WERI-Rb-1 (cell line): ENCODE data around the gene PSMD7.

ENCODE experiments used
- DNase-seq: peaks from one replicate; pipeline ENCODE4 v3.0.0-alpha.2; 2020
- H3K27ac ChIP-seq: fragments of 250-450 bp; sonication (Bioruptor Pico); 2 replicates; pipeline ENCODE4 v1.5.1; 2020; ENCODE audit warnings: mild to moderate bottlenecking, moderate library complexity
- H3K27me3 ChIP-seq: fragments of 250-450 bp; sonication (Bioruptor Pico); 2 replicates; pipeline ENCODE4 v1.5.1; 2021; ENCODE audit warnings: mild to moderate bottlenecking, low read depth, moderate library complexity; ENCODE audit not compliant: insufficient read depth, severe bottlenecking
- H3K36me3 ChIP-seq: fragments of 250-450 bp; sonication (Bioruptor Pico); 2 replicates; pipeline ENCODE4 v1.5.1; 2020; ENCODE audit warnings: mild to moderate bottlenecking, moderate library complexity
- H3K4me3 ChIP-seq: 2 replicates; pipeline ENCODE4 v1.5.1; 2011; ENCODE audit warnings: low read depth, mild to moderate bottlenecking, control low read depth, low read length
- H3K9me3 ChIP-seq: fragments of 250-450 bp; sonication (Bioruptor Pico); 2 replicates; pipeline ENCODE4 v1.5.1; 2021; ENCODE audit warnings: mild to moderate bottlenecking, moderate library complexity; ENCODE audit not compliant: severe bottlenecking
- CTCF ChIP-seq: IDR thresholded peaks from 2 replicates; pipeline ENCODE4 v1.5.1; 2011; ENCODE audit warnings: low read depth, mild to moderate bottlenecking, control low read depth, inconsistent platforms, low read length

PSMD7 gene

GRCh38 chr16:74275711-74276110, 20.9 kb upstream of the PSMD7 start:
- Histone ChIP-seq H3K27ac (no peak overlapping the region), H3K36me3 (no peaks in the 10 kb centered on the region), H3K4me3 (no peak overlapping the region), H3K27me3 (peaks cover 9% of the 10 kb centered on the region), H3K9me3 (no peaks in the 10 kb centered on the region)
- DNase-seq = no peak
- TF ChIP-seq CTCF = no peak

- TF ChIP-seq CTCF = no peak
- no peaks in the 10 kb centered on the region for H3K36me3 ChIP-seq
- no peaks in the 10 kb centered on the region for H3K9me3 ChIP-seq
- no peak overlapping the region for H3K27ac ChIP-seq
- peaks cover 6% of the 10 kb centered on the region for H3K27me3 ChIP-seq
- no peak for DNase-seq
- no peak overlapping the region for H3K4me3 ChIP-seq
Observed at GRCh38 chr16:74277974-74278373, 18.6 kb upstream of the PSMD7 start.

DNA sequence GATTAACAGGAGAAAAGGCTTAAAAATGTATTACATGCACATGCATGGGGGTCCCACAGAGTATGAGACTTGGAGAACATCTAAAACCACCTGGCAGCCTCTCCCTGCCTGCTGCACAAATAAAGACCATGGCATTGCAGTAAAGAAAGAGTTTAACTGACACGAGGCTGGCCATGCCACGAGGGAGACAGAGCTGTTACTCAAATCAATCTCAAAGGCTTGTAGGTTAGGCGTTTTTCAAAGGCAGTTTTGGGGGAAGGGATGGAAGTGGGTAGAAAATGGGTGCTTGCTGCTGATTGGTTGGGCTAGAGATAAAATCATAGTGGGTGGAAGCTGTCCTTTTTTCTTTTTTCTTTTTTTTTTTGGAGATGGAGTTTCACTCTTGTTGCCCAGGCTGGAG, 17.3 kb upstream of the PSMD7 start:
- no peak for DNase-seq
- Histone ChIP-seq H3K27me3 (peaks cover 6% of the 10 kb centered on the region), H3K36me3 (no peaks in the 10 kb centered on the region), H3K27ac (no peak overlapping the region), H3K9me3 (no peaks in the 10 kb centered on the region), H3K4me3 (no peak overlapping the region)
- TF ChIP-seq CTCF = no peak

- no peak for DNase-seq
- no peak for TF ChIP-seq CTCF
- Histone ChIP-seq H3K36me3 (no peaks in the 10 kb centered on the region), H3K4me3 (no peak overlapping the region), H3K9me3 (no peaks in the 10 kb centered on the region), H3K27ac (no peak overlapping the region), H3K27me3 (peaks cover 6% of the 10 kb centered on the region)
Observed at GRCh38 chr16:74279805-74280204, 16.8 kb upstream of the PSMD7 start.

GRCh38 chr16:74280448-74280847, 16.2 kb upstream of the PSMD7 start:
- Histone ChIP-seq H3K36me3 (no peaks in the 10 kb centered on the region), H3K27me3 (peaks cover 6% of the 10 kb centered on the region), H3K4me3 (no peak overlapping the region), H3K27ac (no peak overlapping the region), H3K9me3 (no peaks in the 10 kb centered on the region)
- no peak for TF ChIP-seq CTCF
- DNase-seq = no peak

DNA sequence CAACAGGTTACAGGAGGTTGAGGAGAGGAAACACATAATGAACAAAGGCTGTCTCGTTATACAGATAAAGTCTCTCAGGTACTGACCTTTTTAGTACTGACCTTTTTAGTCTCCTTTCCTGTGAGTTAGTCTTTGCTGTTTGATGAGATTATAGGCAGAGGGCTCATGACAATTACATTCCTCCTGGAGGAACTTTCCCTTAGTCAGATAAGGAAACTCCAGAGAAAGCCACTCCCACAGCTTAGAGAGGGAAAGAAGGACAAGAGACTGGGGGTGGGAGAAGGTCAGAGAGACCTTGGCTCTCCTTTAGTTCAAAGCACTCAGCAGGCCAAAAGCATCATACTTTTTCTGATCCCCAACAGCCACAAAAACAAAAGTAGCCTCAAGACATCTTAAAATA, 15.3 kb upstream of the PSMD7 start:
- Histone ChIP-seq H3K36me3 (no peaks in the 10 kb centered on the region), H3K9me3 (no peaks in the 10 kb centered on the region), H3K4me3 (no peak overlapping the region), H3K27me3 (peaks cover under 1% of the 10 kb centered on the region), H3K27ac (no peak overlapping the region)
- no peak for DNase-seq
- TF ChIP-seq CTCF = no peak
